Omental fat pad (tissue), 4 donors: ENCODE measurements around the gene ABCG1. TPM values are rescaled to one million over a fixed set of nuclear protein-coding genes. Genes with fewer than 3 reads are reported as not detected.

Source experiments
- ATAC-seq: fragments of 150-250 bp; one replicate; pipeline ENCODE4 v1.9.1; 2016; ENCODE audit warnings: mild to moderate bottlenecking, moderate library complexity; ENCODE audit not compliant: low FRiP score
- DNase-seq: peaks from one replicate; pipeline ENCODE4 v3.0.0-alpha.2; 2019; ENCODE audit warnings: low spot score
- total RNA-seq, 4 donors: library from RNA; depleted of rRNA; stranded (reverse); fragments of >200 nt; gene quantifications; one replicate each; pipeline ENCODE4 v1.1.0, GENCODE V29; 2016
- TF ChIP-seq, protein P1 (sequence below), 3 donors: fragments of 450-650 bp; IDR thresholded peaks; one replicate each; pipeline ENCODE4 v1.5.1; 2016 to 2017; ENCODE audit warnings: antibody characterized with exemption in 3 of 3, mild to moderate bottlenecking in 3 of 3, moderate library complexity in 2 of 3

Gene ABCG1
- 10 to 100 TPM in 3 of 4 donors, 1 to 10 TPM in 1; 9.8 to 45.1 (median 30.2) TPM for total RNA-seq

DNA sequence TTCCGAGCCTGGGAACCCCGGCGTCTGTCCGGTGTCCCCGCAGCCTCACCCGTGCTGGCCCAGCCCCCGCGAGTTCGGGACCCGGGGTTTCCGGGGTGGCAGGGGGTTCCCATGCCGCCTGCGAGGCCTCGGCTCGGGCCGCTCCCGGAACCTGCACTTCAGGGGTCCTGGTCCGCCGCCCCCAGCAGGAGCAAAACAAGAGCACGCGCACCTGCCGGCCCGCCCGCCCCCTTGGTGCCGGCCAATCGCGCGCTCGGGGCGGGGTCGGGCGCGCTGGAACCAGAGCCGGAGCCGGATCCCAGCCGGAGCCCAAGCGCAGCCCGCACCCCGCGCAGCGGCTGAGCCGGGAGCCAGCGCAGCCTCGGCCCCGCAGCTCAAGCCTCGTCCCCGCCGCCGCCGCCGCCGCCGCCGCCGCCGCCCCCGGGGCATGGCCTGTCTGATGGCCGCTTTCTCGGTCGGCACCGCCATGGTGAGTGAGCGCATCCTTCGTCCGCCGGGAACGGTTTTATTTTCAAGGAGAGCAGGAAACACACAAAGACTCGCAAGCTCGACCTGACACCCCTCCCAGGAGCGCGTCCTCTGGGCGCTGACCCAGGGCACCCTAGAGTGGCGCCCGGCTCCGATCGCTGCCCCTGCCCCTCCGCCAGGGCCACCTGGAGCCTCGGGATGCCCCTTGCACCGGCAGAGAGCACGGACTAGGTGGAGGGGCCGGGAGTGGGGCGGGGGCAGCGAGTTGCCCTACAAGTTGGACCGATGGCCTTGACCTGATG, at the start of gene ABCG1:
ABCG1 (plus strand) TSS at position 305 of the 770 bp plus-strand sequence; CDS start at position 428, 123 bp downstream.
- TF ChIP-seq, protein P1, sequence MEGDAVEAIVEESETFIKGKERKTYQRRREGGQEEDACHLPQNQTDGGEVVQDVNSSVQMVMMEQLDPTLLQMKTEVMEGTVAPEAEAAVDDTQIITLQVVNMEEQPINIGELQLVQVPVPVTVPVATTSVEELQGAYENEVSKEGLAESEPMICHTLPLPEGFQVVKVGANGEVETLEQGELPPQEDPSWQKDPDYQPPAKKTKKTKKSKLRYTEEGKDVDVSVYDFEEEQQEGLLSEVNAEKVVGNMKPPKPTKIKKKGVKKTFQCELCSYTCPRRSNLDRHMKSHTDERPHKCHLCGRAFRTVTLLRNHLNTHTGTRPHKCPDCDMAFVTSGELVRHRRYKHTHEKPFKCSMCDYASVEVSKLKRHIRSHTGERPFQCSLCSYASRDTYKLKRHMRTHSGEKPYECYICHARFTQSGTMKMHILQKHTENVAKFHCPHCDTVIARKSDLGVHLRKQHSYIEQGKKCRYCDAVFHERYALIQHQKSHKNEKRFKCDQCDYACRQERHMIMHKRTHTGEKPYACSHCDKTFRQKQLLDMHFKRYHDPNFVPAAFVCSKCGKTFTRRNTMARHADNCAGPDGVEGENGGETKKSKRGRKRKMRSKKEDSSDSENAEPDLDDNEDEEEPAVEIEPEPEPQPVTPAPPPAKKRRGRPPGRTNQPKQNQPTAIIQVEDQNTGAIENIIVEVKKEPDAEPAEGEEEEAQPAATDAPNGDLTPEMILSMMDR (IDR thresholded peaks at IDR 0.05): no peak
- ATAC-seq (peak; percentile 63), DNase-seq (no peak)

DNA sequence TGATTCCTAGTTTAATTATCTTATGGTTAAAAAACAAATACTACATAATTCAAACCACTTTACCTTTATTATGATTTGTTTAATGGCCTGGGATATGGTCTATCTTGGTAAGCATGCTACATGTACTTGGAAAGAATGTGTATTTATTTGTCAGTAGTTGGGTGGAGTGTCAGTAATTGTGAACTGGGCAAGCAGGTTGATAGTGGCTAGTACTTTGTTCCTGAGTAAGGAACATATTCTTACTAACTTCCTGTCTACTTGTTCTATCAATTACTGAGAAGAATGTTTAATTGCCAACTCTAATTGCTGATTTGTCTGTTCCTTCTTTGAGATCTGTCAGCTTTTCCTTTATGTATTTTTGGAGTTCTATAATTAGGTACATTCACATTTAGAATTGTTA, 49.2 kb upstream of the ABCG1 start:
- ATAC-seq (no peak), DNase-seq (no peak)
- TF ChIP-seq, protein P1 (IDR thresholded peaks at IDR 0.05): no peak

DNA sequence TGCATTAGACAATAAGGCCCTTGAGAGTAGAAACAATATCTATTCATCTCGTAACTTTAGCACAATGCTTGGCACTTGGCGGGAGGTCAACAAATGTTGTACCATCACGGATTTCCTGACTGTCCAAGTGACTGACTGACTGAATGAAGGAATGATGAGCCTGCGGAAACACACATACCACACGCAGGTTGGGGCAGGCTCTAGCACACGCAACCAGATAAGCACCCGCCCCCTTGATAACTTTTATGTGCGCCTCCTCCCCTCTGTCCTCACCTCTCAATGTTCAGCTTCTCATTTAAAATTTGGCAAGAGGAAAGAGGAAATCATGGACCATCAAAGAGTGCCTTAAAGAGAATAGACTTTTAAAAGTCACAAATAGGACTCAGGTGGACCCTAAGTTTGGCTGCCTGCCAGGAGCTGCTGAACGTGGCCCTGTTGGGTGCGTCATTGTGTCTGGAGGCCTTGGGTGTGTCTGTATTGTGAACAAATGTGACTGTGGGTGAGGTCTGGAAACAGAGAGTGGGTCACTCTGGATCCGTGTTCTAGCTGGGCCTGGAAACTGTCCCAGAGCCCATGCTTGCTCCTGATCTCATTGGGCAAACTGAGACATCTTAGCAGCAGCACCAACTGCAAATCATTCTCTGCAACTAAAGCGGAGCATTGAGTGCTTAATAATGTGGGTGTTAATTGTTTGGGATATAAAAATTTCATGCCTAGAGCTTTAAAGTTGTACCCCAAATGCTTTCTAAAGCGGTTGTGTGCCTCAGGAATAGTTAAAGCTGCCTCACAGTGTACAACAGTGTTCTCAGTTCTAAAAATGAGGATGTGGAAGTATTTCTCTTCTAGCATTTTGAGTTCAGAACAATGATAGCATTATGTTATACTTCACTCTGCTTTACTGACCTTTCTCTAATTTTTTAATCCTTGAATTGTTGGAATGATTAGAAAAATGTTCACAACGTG, 47.6 kb upstream of the ABCG1 start:
- DNase-seq: no peak
- TF ChIP-seq, protein P1 (IDR thresholded peaks at IDR 0.05): no peak
- no peak for ATAC-seq

DNA sequence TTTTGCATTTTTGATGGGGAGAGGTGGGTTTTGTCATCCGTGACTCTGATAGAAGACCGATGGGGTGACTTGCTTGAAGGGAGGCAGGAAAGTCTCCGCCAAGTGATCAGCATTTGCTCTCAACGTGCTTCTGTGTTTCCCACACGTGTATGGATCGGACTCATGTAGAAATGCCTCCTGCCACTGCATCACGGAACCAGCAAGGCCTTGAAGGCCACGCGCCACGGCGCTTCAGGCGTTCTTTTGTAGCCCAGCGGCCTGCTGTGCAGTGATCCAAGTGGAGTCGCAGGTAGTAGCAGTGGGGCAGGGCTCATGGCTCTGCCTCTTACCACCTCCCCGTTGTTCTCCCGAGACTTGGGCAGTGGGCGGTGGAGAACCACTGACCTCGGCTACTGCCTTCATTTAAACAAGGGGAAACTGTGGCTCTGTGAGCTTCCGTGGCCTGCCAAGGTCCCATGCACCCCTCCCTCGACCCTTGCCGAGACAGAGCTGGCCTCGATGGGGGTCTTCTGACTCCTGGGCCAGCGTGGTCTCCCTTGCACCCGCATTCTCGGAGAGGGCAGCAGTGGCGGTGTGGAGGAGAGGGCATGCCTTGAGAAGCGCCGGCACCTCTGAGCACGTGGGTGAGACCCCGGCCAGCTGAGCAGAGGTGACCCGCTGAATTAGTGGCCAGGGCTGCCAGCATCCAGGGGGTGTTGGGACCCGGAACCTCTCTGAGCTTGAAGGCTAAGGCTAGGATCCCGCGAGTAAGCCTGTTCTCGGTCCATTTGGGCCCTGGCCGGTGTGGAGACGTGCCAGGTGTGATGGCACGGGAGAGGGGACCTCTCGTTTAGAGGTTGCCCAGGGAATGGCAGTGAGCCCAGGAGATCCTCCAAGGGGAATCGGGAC, 46.1 kb upstream of the ABCG1 start:
- TF ChIP-seq, protein P1 (IDR thresholded peaks at IDR 0.05): no peak
- ATAC-seq (no peak), DNase-seq (no peak)

DNA sequence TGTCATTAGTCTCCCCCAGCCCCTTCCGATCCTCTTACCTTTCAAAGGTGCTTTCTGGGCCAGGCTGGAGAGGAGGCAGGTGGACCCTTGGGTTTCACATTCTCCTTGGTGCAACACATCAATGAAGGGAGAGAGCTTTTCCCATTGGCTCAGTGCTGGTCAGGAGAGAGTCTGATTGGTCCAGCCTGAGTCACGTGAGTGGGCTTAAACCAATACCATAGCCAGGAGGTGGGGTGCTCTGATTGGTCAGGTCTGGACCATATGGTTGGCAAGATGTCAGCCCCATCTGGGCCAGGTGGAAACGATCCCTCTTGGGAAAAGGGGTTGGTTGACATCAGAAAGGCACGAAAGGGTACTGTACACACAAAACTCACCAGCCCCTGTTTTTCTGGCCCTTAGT, 44.8 kb upstream of the ABCG1 start:
- ATAC-seq (no peak), DNase-seq (no peak)
- TF ChIP-seq, protein P1 (IDR thresholded peaks at IDR 0.05): no peak

DNA sequence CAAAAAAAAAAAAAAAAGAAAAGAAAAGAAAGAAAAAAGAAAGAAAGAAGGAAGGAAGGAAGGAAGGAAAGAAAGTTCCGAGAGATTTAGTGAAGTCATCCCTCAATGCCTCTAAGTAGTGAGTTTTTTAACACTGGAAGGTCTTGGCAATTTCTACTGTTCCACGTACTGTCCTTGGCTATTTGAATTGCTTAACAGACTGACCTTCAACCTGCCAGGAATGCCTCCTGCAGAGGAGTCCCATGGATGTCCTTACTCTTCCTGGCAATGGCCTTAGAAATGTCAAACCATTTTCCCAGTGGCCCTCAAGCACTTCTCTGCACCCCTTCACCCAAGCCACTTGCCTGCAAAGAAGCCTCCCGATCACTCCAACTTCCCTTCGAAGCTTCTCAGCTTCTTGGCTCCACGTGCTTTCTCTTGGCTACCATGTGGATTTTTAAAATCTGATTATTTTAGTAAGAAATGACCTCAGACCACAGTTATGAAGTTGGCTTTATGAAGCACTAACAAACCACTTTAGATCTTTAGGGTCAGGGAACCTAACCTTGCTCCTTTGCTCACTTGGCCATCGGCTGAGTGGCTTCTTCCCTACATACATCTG, 43.7 kb upstream of the ABCG1 start:
- ATAC-seq: no peak
- no peak for DNase-seq
- TF ChIP-seq, protein P1 (IDR thresholded peaks at IDR 0.05): no peak
